Pancreas (tissue), 10 donors: ENCODE results near the gene TTPAL. TPM values are rescaled to one million over a fixed set of nuclear protein-coding genes. Genes with fewer than 3 reads are reported as not detected.

Source experiments
- ATAC-seq, 4 donors: fragments of 200-7000 bp; cut with Tn5 transposase; one replicate each; pipeline versions ENCODE4 v1.8.0 to v1.9.1; 2020; ENCODE audit warnings: mild to moderate bottlenecking in 4 of 4, moderate library complexity in 4 of 4
- DNase-seq, 6 donors: peaks; one replicate each; pipeline ENCODE4 v3.0.0-alpha.2; 2020
- FAIRE-seq: peaks from 2 replicates; lab custom pipeline; 2012; peaks lifted over from hg19 to GRCh38; lab: Jason Lieb, UNC
- H3K27ac ChIP-seq, 4 donors: fragments of 200-600 bp; sonication (generic); 1 replicate in 3 of 4; 2 replicates in 1 of 4; pipeline versions ENCODE4 v1.5.0 to v1.8.0; 2020
- H3K27me3 ChIP-seq, 4 donors: fragments of 200-600 bp; one replicate each; pipeline ENCODE4 v1.8.0; 2021
- H3K36me3 ChIP-seq, 3 donors: fragments of 200-600 bp; sonication (generic) in 1 of 3; one replicate each; pipeline versions ENCODE4 v1.5.0 to v1.8.0; 2020 to 2021
- H3K4me1 ChIP-seq, 3 donors: fragments of 200-600 bp; one replicate each; pipeline ENCODE4 v1.8.0; 2021
- H3K4me3 ChIP-seq, 4 donors: fragments of 200-600 bp; sonication (generic) in 2 of 4; one replicate each; pipeline versions ENCODE4 v1.5.0 to v1.8.0; 2020 to 2021
- H3K9me3 ChIP-seq, 4 donors: fragments of 200-600 bp; one replicate each; pipeline ENCODE4 v1.8.0; 2021
- CTCF ChIP-seq, 4 donors: fragments of 200-600 bp; sonication (generic) in 3 of 4; IDR thresholded peaks; one replicate each; pipeline versions ENCODE4 v1.5.0 to v1.8.0; 2021; ENCODE audit warnings: antibody characterized with exemption in 4 of 4
- WGBS, 2 donors: extraction: QIAGEN DNeasy Blood & Tissue Kit; methylation state at CpG; one replicate each; pipeline ENCODE4 v1.1.7; 2013; 5-methylcytosine and 5-hydroxymethylcytosine counted together
- intact Hi-C, 3 donors: fragments of 100-400 bp; cut with DNase I; formaldehyde crosslinking; loops; one replicate each; pipeline versions ENCODE4 v1.11.1 to v1.14.2; 2022
- polyA plus RNA-seq, 2 donors: library from polyadenylated mRNA; stranded (reverse); fragments of 200-250 nt; gene quantifications; one replicate each; pipeline ENCODE4 v1.2.3, GENCODE V29; 2013
- total RNA-seq, 6 donors: library from RNA; stranded (reverse); fragmentation: NEBNext Ultra II Directional in 4 of 6; extraction: Animal tissue kit (Norgen Biotek cat#: 25700) in 4 of 6; gene quantifications; one replicate each; pipeline versions ENCODE4 v1.2.1 to v1.2.4, GENCODE V29; 2021 to 2023
- donor health status: healthy with polysubstance abuse.
- donor health status: DM: no; HTN: no; CAD: no; lungs with moderate emphysema.
- donor health status: DM: no; HTN: no; CAD: no.
- donor health status: control.
- donor health status: control.
- donor health status: Bipolar disorder and iron deficiency.
- donor health status: DM: yes; HTN: yes; CAD: no.
- donor health status: DM: no; HTN: no; CAD: no.
- donor health status: DM: no; HTN: no; CAD: no.
- donor health status: DM: yes; HTN: yes; CAD: no.

The TTPAL gene
- total and polyA plus RNA-seq, 8 donors = 3.1 to 8.2 (median 5.9) TPM

- no peak for TF ChIP-seq CTCF (IDR thresholded peaks at IDR 0.05)
- Histone ChIP-seq H3K4me3 (no peak overlapping the region), H3K27ac (no peak overlapping the region), H3K4me1 (no peaks in the 10 kb centered on the region), H3K9me3 (no peaks in the 10 kb centered on the region), H3K27me3 (no peaks in the 10 kb centered on the region), H3K36me3 (peaks cover 7 to 48% (median 10%) of the 10 kb centered on the region in 3 donors)
- intact Hi-C loops = no loop called here
- no peak for FAIRE-seq
- DNase-seq = no peak
- no peak for ATAC-seq
- 80 to 92% methylated on average over 9 of the region's 9 CpGs for WGBS, 2 donors
These were observed 13.5 kb downstream of the TTPAL start for GRCh38 chr20:44489223-44489622.

- DNase-seq = no peak
- ATAC-seq = no peak
- no peaks in the 10 kb centered on the region for H3K4me1 ChIP-seq
- no peak overlapping the region for H3K4me3 ChIP-seq
- TF ChIP-seq CTCF (IDR thresholded peaks at IDR 0.05) = no peak
- no peak overlapping the region for H3K27ac ChIP-seq
- no peak for FAIRE-seq
- peaks cover 7 to 52% (median 10%) of the 10 kb centered on the region in 3 donors for H3K36me3 ChIP-seq
- WGBS, 2 donors = 83 to 86% methylated on average over 3 of the region's 3 CpGs
- H3K9me3 ChIP-seq = no peaks in the 10 kb centered on the region
- intact Hi-C loops = no loop called here
- H3K27me3 ChIP-seq = no peaks in the 10 kb centered on the region
These were observed 14.3 kb downstream of the TTPAL start for GRCh38 chr20:44489931-44490330.

DNA sequence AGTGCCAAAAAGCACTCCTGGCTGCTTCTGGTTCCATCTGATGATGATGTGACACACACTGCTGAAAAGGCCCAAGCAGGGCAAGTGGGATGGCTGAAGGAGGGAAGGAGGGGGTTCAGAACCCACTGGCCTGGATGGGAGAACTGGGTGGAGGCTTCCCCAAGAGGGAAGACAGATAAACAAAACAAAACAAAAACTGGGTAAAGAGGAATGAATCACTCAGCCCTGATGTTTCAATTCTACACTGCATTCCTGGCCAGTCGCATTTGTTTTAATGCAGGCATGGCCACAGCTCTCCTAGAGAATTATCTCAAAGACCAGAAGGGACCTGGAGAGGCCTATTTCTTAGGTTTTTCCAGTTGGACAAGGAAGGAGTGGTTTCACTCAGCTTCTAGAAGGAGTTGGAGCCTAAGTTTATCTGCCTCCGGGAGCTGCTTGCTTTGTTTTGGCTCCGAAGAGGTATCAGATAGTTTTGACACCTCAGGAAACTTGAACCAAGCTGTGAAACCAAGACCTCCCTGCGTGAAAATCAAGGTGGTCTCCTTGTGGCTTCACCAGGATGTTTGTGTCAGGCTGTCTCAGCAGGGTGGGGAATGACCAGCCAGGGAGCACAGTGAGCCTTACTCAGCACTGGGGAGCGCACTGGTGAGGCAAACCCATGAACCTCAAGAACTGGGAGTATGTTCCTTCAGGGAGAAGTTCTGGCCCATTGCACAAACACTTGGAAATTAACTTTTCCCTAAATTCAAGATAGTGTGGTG lies 16.1 kb downstream of the TTPAL start:
- Histone ChIP-seq H3K9me3 (no peaks in the 10 kb centered on the region), H3K27me3 (no peaks in the 10 kb centered on the region), H3K4me3 (no peak overlapping the region), H3K36me3 (peaks cover 12 to 66% (median 12%) of the 10 kb centered on the region in 3 donors), H3K27ac (no peak overlapping the region), H3K4me1 (no peaks in the 10 kb centered on the region)
- intact Hi-C loops = no loop called here
- DNase-seq (no peak), FAIRE-seq (no peak), ATAC-seq (peak in 1 of 4 donors; percentile 33)
- no peak for TF ChIP-seq CTCF (IDR thresholded peaks at IDR 0.05)
- WGBS, 2 donors = 80 to 83% methylated on average over 5 of the region's 5 CpGs

GRCh38 chr20:44494266-44494665 lies 18.6 kb downstream of the TTPAL start:
- ATAC-seq (no peak), DNase-seq (no peak), FAIRE-seq (no peak)
- no peaks in the 10 kb centered on the region for H3K9me3 ChIP-seq
- no peak for TF ChIP-seq CTCF (IDR thresholded peaks at IDR 0.05)
- 83 to 95% methylated on average over 1 of the region's 1 CpG for WGBS, 2 donors
- peaks cover 7 to 60% (median 13%) of the 10 kb centered on the region in 3 donors for H3K36me3 ChIP-seq
- no peak overlapping the region for H3K4me3 ChIP-seq
- intact Hi-C loops = no loop called here
- H3K4me1 ChIP-seq = no peaks in the 10 kb centered on the region
- H3K27ac ChIP-seq = no peak overlapping the region
- no peaks in the 10 kb centered on the region for H3K27me3 ChIP-seq

GRCh38 chr20:44494681-44495080 lies 19.0 kb downstream of the TTPAL start:
- WGBS, 2 donors = 75 to 77% methylated on average over 3 of the region's 3 CpGs
- no peak for TF ChIP-seq CTCF (IDR thresholded peaks at IDR 0.05)
- ATAC-seq (no peak), FAIRE-seq (no peak), DNase-seq (no peak)
- Histone ChIP-seq H3K27ac (no peak overlapping the region), H3K27me3 (no peaks in the 10 kb centered on the region), H3K9me3 (no peaks in the 10 kb centered on the region), H3K4me3 (no peak overlapping the region), H3K36me3 (peaks cover 7 to 62% (median 10%) of the 10 kb centered on the region in 3 donors), H3K4me1 (no peaks in the 10 kb centered on the region)
- intact Hi-C loops = no loop called here
